HG02763 (cell line): ENCODE data around the gene KAT2B.

Experiments
- ATAC-seq: cut with Tn5 transposase; IDR thresholded peaks from one replicate; pipeline ENCODE4 v1.9.1; 2021; ENCODE audit warnings: mild to moderate bottlenecking, moderate library complexity; ENCODE audit not compliant: unreplicated experiment

Gene KAT2B

GRCh38 chr3:20141851-20142250 lies 101.6 kb downstream of the KAT2B start:
- no peak for ATAC-seq

- no peak for ATAC-seq
Observed at GRCh38 chr3:20142517-20142916, 102.3 kb downstream of the KAT2B start.

- no peak for ATAC-seq
Observed at GRCh38 chr3:20143519-20143918, 103.3 kb downstream of the KAT2B start.

- ATAC-seq: no peak
Observed at GRCh38 chr3:20145874-20146273, 105.6 kb downstream of the KAT2B start.

GRCh38 chr3:20146301-20146700 lies 106.1 kb downstream of the KAT2B start:
- ATAC-seq: no peak

GRCh38 chr3:20147361-20147760 lies 107.1 kb downstream of the KAT2B start:
- ATAC-seq: no peak

- ATAC-seq: no peak
Observed at GRCh38 chr3:20148466-20148865, 108.2 kb downstream of the KAT2B start.

- ATAC-seq: no peak
Observed at GRCh38 chr3:20154078-20154477, 113.8 kb downstream of the KAT2B start.

GRCh38 chr3:20154928-20155327 lies 114.7 kb downstream of the KAT2B start:
- no peak for ATAC-seq

GRCh38 chr3:20160230-20160629 lies 120.0 kb downstream of the KAT2B start:
- no peak for ATAC-seq

GRCh38 chr3:20161714-20162113 lies 121.5 kb downstream of the KAT2B start:
- ATAC-seq: no peak

- no peak for ATAC-seq
Observed at GRCh38 chr3:20173844-20174410, 133.7 kb downstream of the KAT2B start.

- no peak for ATAC-seq
Observed at GRCh38 chr3:20181276-20181675, 141.0 kb downstream of the KAT2B start.

GRCh38 chr3:20182206-20182605 lies 142.0 kb downstream of the KAT2B start:
- no peak for ATAC-seq

- ATAC-seq: peak; percentile 7
Observed at GRCh38 chr3:20185331-20185678, 145.1 kb downstream of the KAT2B start.

GRCh38 chr3:20185679-20186599 lies 145.7 kb downstream of the KAT2B start, which contains the start of gene SGO1:
Gene SGO1, minus strand, starts transcription at chr3:20186206. Its CDS starts 2,179 bp downstream, at chr3:20184027.
- peak; percentile 94 for ATAC-seq

GRCh38 chr3:20186600-20187004 lies 146.4 kb downstream of the KAT2B start:
- no peak for ATAC-seq

- no peak for ATAC-seq
Observed at GRCh38 chr3:20190991-20191390, 150.7 kb downstream of the KAT2B start.

GRCh38 chr3:20194793-20195460 lies 154.7 kb downstream of the KAT2B start:
- no peak for ATAC-seq

- ATAC-seq: no peak
Observed at GRCh38 chr3:20197775-20198174, 157.5 kb downstream of the KAT2B start.

GRCh38 chr3:20201143-20201542 lies 160.9 kb downstream of the KAT2B start:
- no peak for ATAC-seq
